Esophagus muscularis mucosa (tissue), 4 donors: ENCODE results near the gene MYO9B.

Source experiments
- EP300 ChIP-seq: sonication (generic); formaldehyde crosslinking; IDR thresholded peaks from one replicate; pipeline ENCODE4 v1.6.1; 2017; ENCODE audit warnings: antibody characterized with exemption
- POLR2A ChIP-seq: fragments of 450-650 bp; IDR thresholded peaks from one replicate; pipeline ENCODE4 v1.6.1; 2017; ENCODE audit warnings: antibody characterized with exemption, moderate library complexity, mild to moderate bottlenecking, low read depth
- POLR2AphosphoS5 ChIP-seq, 2 donors: sonication (generic); formaldehyde crosslinking; IDR thresholded peaks; one replicate each; pipeline ENCODE4 v1.6.1; 2017; ENCODE audit warnings: antibody characterized with exemption in 2 of 2
- TF ChIP-seq, protein P1 (sequence below), 3 experiments: fragments of 200-600 bp in 2 of 3; fragments of 450-650 bp in 1 of 3; sonication (generic) in 2 of 3; IDR thresholded peaks; one replicate each; pipeline ENCODE4 v1.5.1; 2017 to 2019; ENCODE audit warnings: antibody characterized with exemption in 3 of 3, mild to moderate bottlenecking in 2 of 3, moderate library complexity in 1 of 3

DNA sequence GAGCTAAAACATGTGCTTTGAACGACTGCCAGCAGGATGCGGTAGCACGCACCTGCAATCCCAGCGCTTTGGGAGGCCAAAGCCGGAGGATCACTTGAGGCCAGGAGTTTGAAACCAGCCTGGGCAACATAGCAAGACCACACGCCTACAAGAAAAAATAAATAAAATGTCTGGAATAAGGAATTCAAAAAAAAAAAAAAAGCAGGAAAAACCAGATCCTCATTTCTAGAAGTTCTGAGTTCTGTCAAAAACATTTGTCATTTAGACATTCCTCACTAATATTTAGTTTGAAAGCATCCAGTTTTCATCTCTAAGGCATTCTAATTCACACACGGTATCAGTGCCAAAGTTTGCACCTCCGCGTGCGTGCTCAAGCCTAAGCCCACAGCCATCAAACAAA is 102.7 kb downstream of the MYO9B start:
- TF ChIP-seq, protein P1, sequence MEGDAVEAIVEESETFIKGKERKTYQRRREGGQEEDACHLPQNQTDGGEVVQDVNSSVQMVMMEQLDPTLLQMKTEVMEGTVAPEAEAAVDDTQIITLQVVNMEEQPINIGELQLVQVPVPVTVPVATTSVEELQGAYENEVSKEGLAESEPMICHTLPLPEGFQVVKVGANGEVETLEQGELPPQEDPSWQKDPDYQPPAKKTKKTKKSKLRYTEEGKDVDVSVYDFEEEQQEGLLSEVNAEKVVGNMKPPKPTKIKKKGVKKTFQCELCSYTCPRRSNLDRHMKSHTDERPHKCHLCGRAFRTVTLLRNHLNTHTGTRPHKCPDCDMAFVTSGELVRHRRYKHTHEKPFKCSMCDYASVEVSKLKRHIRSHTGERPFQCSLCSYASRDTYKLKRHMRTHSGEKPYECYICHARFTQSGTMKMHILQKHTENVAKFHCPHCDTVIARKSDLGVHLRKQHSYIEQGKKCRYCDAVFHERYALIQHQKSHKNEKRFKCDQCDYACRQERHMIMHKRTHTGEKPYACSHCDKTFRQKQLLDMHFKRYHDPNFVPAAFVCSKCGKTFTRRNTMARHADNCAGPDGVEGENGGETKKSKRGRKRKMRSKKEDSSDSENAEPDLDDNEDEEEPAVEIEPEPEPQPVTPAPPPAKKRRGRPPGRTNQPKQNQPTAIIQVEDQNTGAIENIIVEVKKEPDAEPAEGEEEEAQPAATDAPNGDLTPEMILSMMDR (IDR thresholded peaks at IDR 0.05) = no peak
- no peak for TF ChIP-seq EP300
- no peak for TF ChIP-seq POLR2AphosphoS5 (IDR thresholded peaks at IDR 0.05)
- no peak for TF ChIP-seq POLR2A
